Gastroesophageal sphincter (tissue), 3 donors: Measurements from ENCODE around the gene MNAT1.
A peak's percentile ranks its signal among the peaks of the same experiment; 100 is the strongest.

Source experiments
- POLR2A ChIP-seq, 2 donors: fragments of 450-650 bp; IDR thresholded peaks; one replicate each; pipeline ENCODE4 v1.6.1; 2017; ENCODE audit warnings: antibody characterized with exemption in 2 of 2, mild to moderate bottlenecking in 2 of 2, moderate library complexity in 1 of 2
- POLR2AphosphoS5 ChIP-seq: sonication (generic); formaldehyde crosslinking; IDR thresholded peaks from one replicate; pipeline ENCODE4 v1.6.1; 2017; ENCODE audit warnings: antibody characterized with exemption
- TF ChIP-seq, protein P1 (sequence below), 4 experiments: fragments of 200-600 bp in 2 of 4; fragments of 450-650 bp in 2 of 4; sonication (generic) in 1 of 4; IDR thresholded peaks; one replicate each; pipeline ENCODE4 v1.5.1; 2017 to 2019; ENCODE audit warnings: antibody characterized with exemption in 4 of 4, mild to moderate bottlenecking in 2 of 4, moderate library complexity in 2 of 4

DNA sequence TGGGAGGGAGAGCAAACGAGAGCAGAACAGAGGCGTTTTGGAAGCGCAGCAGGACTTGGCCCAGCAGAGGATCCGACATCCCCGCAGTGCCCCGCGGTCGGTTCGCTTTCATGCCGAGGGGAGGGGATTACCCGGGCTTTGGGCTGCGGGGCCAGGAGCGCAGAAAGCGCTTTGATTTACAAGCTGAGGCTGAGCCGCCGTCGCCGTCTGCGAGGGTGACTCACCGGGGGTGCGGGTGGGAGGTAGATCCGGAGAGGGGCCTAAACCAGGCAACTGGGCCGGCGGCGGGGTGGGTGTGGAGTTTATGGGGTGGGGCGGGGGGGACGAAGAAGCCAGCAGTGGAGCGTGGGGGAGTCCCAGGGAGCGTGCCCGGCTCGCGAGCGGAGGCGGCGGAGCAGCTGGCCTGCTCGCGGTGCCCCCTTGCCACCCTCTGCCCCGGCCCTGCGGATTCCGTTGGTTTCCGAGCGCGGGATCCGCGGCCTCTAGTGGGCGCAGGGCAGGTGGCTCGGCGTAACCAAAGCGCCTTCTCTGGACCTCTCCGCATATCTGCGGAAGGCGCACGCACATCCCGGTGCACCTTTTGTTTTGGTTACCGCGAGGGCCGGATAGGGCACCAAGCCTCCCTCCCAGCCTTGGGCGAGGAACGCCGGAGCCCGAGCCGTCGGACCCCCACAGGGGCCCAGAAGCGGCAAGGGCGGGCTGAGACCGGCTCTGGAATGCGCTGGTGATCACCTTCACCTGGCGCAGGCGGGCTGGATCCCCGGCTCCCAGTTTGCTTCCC is 13.0 kb upstream of the MNAT1 start:
- no peak for TF ChIP-seq POLR2AphosphoS5
- no peak for TF ChIP-seq POLR2A (IDR thresholded peaks at IDR 0.05)
- TF ChIP-seq, protein P1, sequence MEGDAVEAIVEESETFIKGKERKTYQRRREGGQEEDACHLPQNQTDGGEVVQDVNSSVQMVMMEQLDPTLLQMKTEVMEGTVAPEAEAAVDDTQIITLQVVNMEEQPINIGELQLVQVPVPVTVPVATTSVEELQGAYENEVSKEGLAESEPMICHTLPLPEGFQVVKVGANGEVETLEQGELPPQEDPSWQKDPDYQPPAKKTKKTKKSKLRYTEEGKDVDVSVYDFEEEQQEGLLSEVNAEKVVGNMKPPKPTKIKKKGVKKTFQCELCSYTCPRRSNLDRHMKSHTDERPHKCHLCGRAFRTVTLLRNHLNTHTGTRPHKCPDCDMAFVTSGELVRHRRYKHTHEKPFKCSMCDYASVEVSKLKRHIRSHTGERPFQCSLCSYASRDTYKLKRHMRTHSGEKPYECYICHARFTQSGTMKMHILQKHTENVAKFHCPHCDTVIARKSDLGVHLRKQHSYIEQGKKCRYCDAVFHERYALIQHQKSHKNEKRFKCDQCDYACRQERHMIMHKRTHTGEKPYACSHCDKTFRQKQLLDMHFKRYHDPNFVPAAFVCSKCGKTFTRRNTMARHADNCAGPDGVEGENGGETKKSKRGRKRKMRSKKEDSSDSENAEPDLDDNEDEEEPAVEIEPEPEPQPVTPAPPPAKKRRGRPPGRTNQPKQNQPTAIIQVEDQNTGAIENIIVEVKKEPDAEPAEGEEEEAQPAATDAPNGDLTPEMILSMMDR (IDR thresholded peaks at IDR 0.05), result peak in 3 of 4 experiments; percentile 17 to 59 (median 32)
